Measurements from ENCODE around the gene EVI5. TPM values are rescaled to one million over a fixed set of nuclear protein-coding genes. Genes with fewer than 3 reads are reported as not detected.

The EVI5 gene
- polyA plus RNA-seq, 1 donor = 15.7 TPM

GRCh38 chr1:92480200-92480812 lies 304.6 kb downstream of the EVI5 start:
- Histone ChIP-seq H3K9me3 (ENCODE audit: control insufficient read depth, low read depth, low read length) (peaks cover 29% of the 10 kb centered on the region), H3K36me3 (ENCODE audit: control insufficient read depth, insufficient read depth, low read length) (no peaks in the 10 kb centered on the region), H3K27me3 (ENCODE audit: control insufficient read depth, insufficient read depth, low read length) (peaks cover 86% of the 10 kb centered on the region), H3K4me1 (ENCODE audit: control insufficient read depth, insufficient read depth, low read length) (peaks cover 50% of the 10 kb centered on the region), H3K27ac (ENCODE audit: low read length) (no peak overlapping the region), H3K4me3 (ENCODE audit: low read length) (no peak overlapping the region)
- peak in 1 of 2 donors; percentile 54 for DNase-seq
- no CpG with 5 or more reads among the region's 59 CpGs for WGBS (ENCODE audit: insufficient coverage, low lambda C conversion rate)

- Histone ChIP-seq H3K27me3 (ENCODE audit: control insufficient read depth, insufficient read depth, low read length) (peaks cover 84% of the 10 kb centered on the region), H3K27ac (ENCODE audit: low read length) (no peak overlapping the region), H3K4me3 (ENCODE audit: low read length) (no peak overlapping the region), H3K9me3 (ENCODE audit: control insufficient read depth, low read depth, low read length) (peaks cover 26% of the 10 kb centered on the region), H3K4me1 (ENCODE audit: control insufficient read depth, insufficient read depth, low read length) (peaks cover 43% of the 10 kb centered on the region), H3K36me3 (ENCODE audit: control insufficient read depth, insufficient read depth, low read length) (no peaks in the 10 kb centered on the region)
- 94% methylated on average over 2 of the region's 9 CpGs for WGBS (ENCODE audit: insufficient coverage, low lambda C conversion rate)
- no peak for DNase-seq
These were observed 305.3 kb downstream of the EVI5 start for GRCh38 chr1:92479587-92479986.

- H3K27me3 ChIP-seq (ENCODE audit: control insufficient read depth, insufficient read depth, low read length) = peaks cover 79% of the 10 kb centered on the region
- H3K27ac ChIP-seq (ENCODE audit: low read length) = no peak overlapping the region
- H3K4me3 ChIP-seq (ENCODE audit: low read length) = no peak overlapping the region
- H3K4me1 ChIP-seq (ENCODE audit: control insufficient read depth, insufficient read depth, low read length) = peaks cover 31% of the 10 kb centered on the region
- no peaks in the 10 kb centered on the region for H3K36me3 ChIP-seq (ENCODE audit: control insufficient read depth, insufficient read depth, low read length)
- 71% methylated on average over 1 of the region's 3 CpGs for WGBS (ENCODE audit: insufficient coverage, low lambda C conversion rate)
- DNase-seq = no peak
- H3K9me3 ChIP-seq (ENCODE audit: control insufficient read depth, low read depth, low read length) = peaks cover 21% of the 10 kb centered on the region
These were observed 306.5 kb downstream of the EVI5 start for GRCh38 chr1:92478393-92478792.

- peak in 1 of 2 donors; percentile 50 for DNase-seq
- no CpG with 5 or more reads among the region's 12 CpGs for WGBS (ENCODE audit: insufficient coverage, low lambda C conversion rate)
- Histone ChIP-seq H3K27me3 (ENCODE audit: control insufficient read depth, insufficient read depth, low read length) (peaks cover 57% of the 10 kb centered on the region), H3K36me3 (ENCODE audit: control insufficient read depth, insufficient read depth, low read length) (no peaks in the 10 kb centered on the region), H3K4me3 (ENCODE audit: low read length) (no peak overlapping the region), H3K9me3 (ENCODE audit: control insufficient read depth, low read depth, low read length) (peaks cover 10% of the 10 kb centered on the region), H3K27ac (ENCODE audit: low read length) (no peak overlapping the region), H3K4me1 (ENCODE audit: control insufficient read depth, insufficient read depth, low read length) (peaks cover 9% of the 10 kb centered on the region)
These were observed 308.8 kb downstream of the EVI5 start for GRCh38 chr1:92476071-92476631.

GRCh38 chr1:92475029-92475428 lies 309.9 kb downstream of the EVI5 start:
- H3K4me3 ChIP-seq (ENCODE audit: low read length) = no peak overlapping the region
- H3K4me1 ChIP-seq (ENCODE audit: control insufficient read depth, insufficient read depth, low read length) = peaks cover 1% of the 10 kb centered on the region
- H3K36me3 ChIP-seq (ENCODE audit: control insufficient read depth, insufficient read depth, low read length) = no peaks in the 10 kb centered on the region
- H3K27ac ChIP-seq (ENCODE audit: low read length) = no peak overlapping the region
- no peak for DNase-seq
- H3K9me3 ChIP-seq (ENCODE audit: control insufficient read depth, low read depth, low read length) = peaks cover under 1% of the 10 kb centered on the region
- peaks cover 46% of the 10 kb centered on the region for H3K27me3 ChIP-seq (ENCODE audit: control insufficient read depth, insufficient read depth, low read length)
- no CpG with 5 or more reads among the region's 3 CpGs for WGBS (ENCODE audit: insufficient coverage, low lambda C conversion rate)

GRCh38 chr1:92473781-92474495 lies 311.0 kb downstream of the EVI5 start:
- Histone ChIP-seq H3K9me3 (ENCODE audit: control insufficient read depth, low read depth, low read length) (no peaks in the 10 kb centered on the region), H3K27ac (ENCODE audit: low read length) (no peak overlapping the region), H3K4me3 (ENCODE audit: low read length) (no peak overlapping the region), H3K4me1 (ENCODE audit: control insufficient read depth, insufficient read depth, low read length) (no peaks in the 10 kb centered on the region), H3K27me3 (ENCODE audit: control insufficient read depth, insufficient read depth, low read length) (peaks cover 35% of the 10 kb centered on the region), H3K36me3 (ENCODE audit: control insufficient read depth, insufficient read depth, low read length) (no peaks in the 10 kb centered on the region)
- 100% methylated on average over 1 of the region's 5 CpGs for WGBS (ENCODE audit: insufficient coverage, low lambda C conversion rate)
- no peak for DNase-seq

GRCh38 chr1:92470216-92470615 lies 314.7 kb downstream of the EVI5 start:
- no peaks in the 10 kb centered on the region for H3K9me3 ChIP-seq (ENCODE audit: control insufficient read depth, low read depth, low read length)
- DNase-seq = no peak
- 100% methylated on average over 1 of the region's 1 CpG for WGBS (ENCODE audit: insufficient coverage, low lambda C conversion rate)

GRCh38 chr1:92466683-92467352 lies 318.1 kb downstream of the EVI5 start:
- no CpG with 5 or more reads among the region's 1 CpG for WGBS (ENCODE audit: insufficient coverage, low lambda C conversion rate)
- no peak for DNase-seq
- H3K27me3 ChIP-seq (ENCODE audit: control insufficient read depth, insufficient read depth, low read length) = no peaks in the 10 kb centered on the region
- no peak overlapping the region for H3K27ac ChIP-seq (ENCODE audit: low read length)
- H3K9me3 ChIP-seq (ENCODE audit: control insufficient read depth, low read depth, low read length) = no peaks in the 10 kb centered on the region
- H3K36me3 ChIP-seq (ENCODE audit: control insufficient read depth, insufficient read depth, low read length) = no peaks in the 10 kb centered on the region
- H3K4me3 ChIP-seq (ENCODE audit: low read length) = no peak overlapping the region
- H3K4me1 ChIP-seq (ENCODE audit: control insufficient read depth, insufficient read depth, low read length) = no peaks in the 10 kb centered on the region

More at GRCh38 chr1:92470216-92470615, 314.7 kb downstream of the EVI5 start:
- H3K27ac ChIP-seq (ENCODE audit: low read length) = no peak overlapping the region
- H3K27me3 ChIP-seq (ENCODE audit: control insufficient read depth, insufficient read depth, low read length) = peaks cover 12% of the 10 kb centered on the region
- no peaks in the 10 kb centered on the region for H3K4me1 ChIP-seq (ENCODE audit: control insufficient read depth, insufficient read depth, low read length)
- no peak overlapping the region for H3K4me3 ChIP-seq (ENCODE audit: low read length)
- H3K36me3 ChIP-seq (ENCODE audit: control insufficient read depth, insufficient read depth, low read length) = no peaks in the 10 kb centered on the region

- H3K36me3 ChIP-seq (ENCODE audit: control insufficient read depth, insufficient read depth, low read length) = no peaks in the 10 kb centered on the region
- no peaks in the 10 kb centered on the region for H3K4me1 ChIP-seq (ENCODE audit: control insufficient read depth, insufficient read depth, low read length)
- no peak for DNase-seq
- H3K9me3 ChIP-seq (ENCODE audit: control insufficient read depth, low read depth, low read length) = no peaks in the 10 kb centered on the region
- no CpG with 5 or more reads among the region's 1 CpG for WGBS (ENCODE audit: insufficient coverage, low lambda C conversion rate)
- no peaks in the 10 kb centered on the region for H3K27me3 ChIP-seq (ENCODE audit: control insufficient read depth, insufficient read depth, low read length)
- no peak overlapping the region for H3K4me3 ChIP-seq (ENCODE audit: low read length)
- no peak overlapping the region for H3K27ac ChIP-seq (ENCODE audit: low read length)
These were observed 319.7 kb downstream of the EVI5 start for GRCh38 chr1:92465256-92465647.

GRCh38 chr1:92464588-92465255 lies 320.2 kb downstream of the EVI5 start:
- no peaks in the 10 kb centered on the region for H3K4me1 ChIP-seq (ENCODE audit: control insufficient read depth, insufficient read depth, low read length)
- H3K27me3 ChIP-seq (ENCODE audit: control insufficient read depth, insufficient read depth, low read length) = no peaks in the 10 kb centered on the region
- DNase-seq = no peak
- H3K4me3 ChIP-seq (ENCODE audit: low read length) = no peak overlapping the region
- H3K36me3 ChIP-seq (ENCODE audit: control insufficient read depth, insufficient read depth, low read length) = no peaks in the 10 kb centered on the region
- WGBS (ENCODE audit: insufficient coverage, low lambda C conversion rate) = no CpG with 5 or more reads among the region's 4 CpGs
- H3K27ac ChIP-seq (ENCODE audit: low read length) = no peak overlapping the region
- H3K9me3 ChIP-seq (ENCODE audit: control insufficient read depth, low read depth, low read length) = no peaks in the 10 kb centered on the region

Data from large intestine (tissue), 3 donors.